Measurements from ENCODE around the gene NOC4L.

The NOC4L gene

DNA sequence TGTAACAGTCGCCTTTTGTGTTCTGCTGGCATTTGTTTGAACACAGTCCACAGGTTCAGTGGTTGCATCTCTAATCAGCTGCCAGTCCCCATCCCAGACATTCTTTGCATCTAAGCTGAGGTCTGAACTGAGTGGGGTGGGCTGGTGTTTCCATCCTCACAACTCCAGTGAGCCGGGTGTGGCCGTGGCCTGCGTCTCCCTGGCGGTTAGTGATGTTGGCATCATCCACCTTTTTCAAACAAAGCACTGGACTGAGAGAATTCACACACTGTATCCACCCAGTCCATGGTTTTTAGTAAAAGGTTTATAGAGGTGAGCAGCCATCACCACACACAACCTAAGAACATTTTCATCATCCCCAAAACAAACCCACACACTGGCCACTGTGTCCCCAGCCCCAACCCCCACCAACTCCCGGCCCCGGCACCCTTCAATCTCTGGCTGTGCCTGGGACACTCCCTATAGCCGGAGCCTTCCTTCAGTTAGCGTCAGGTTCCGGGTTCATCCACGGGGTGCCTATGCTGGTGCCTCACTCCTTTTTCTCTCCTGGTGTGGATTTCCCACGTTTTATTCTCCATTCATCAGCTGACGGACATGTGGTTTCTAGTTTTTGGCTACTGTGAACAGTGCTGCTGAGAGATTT lies 6.7 kb upstream of the NOC4L start:
- DNase-seq (ENCODE audit: extremely low spot score), result no peak
- TF ChIP-seq FOXM1 (IDR thresholded peaks at IDR 0.05; ENCODE audit: borderline replicate concordance) (no peak), L3MBTL2 (conservative IDR thresholded peaks at IDR 0.05) (no peak), FOXK2 (IDR thresholded peaks at IDR 0.05) (no peak), FOXA1 (IDR thresholded peaks at IDR 0.05) (no peak), NFRKB (IDR thresholded peaks at IDR 0.05) (no peak), HDGF (IDR thresholded peaks at IDR 0.05; ENCODE audit: borderline replicate concordance) (no peak), ZNF384 (IDR thresholded peaks at IDR 0.05) (no peak), CTBP1 (IDR thresholded peaks at IDR 0.05; ENCODE audit: borderline replicate concordance) (no peak), SP1 (IDR thresholded peaks at IDR 0.05) (no peak), TARDBP (IDR thresholded peaks at IDR 0.05) (no peak), LEF1 (IDR thresholded peaks at IDR 0.05; ENCODE audit: borderline replicate concordance) (no peak), SUZ12 (IDR thresholded peaks at IDR 0.05) (no peak), ELF4 (IDR thresholded peaks at IDR 0.05) (no peak), ARNT (IDR thresholded peaks at IDR 0.05) (no peak), BHLHE40 (IDR thresholded peaks at IDR 0.05; ENCODE audit: borderline replicate concordance) (no peak)
- TF ChIP-seq, protein P1, sequence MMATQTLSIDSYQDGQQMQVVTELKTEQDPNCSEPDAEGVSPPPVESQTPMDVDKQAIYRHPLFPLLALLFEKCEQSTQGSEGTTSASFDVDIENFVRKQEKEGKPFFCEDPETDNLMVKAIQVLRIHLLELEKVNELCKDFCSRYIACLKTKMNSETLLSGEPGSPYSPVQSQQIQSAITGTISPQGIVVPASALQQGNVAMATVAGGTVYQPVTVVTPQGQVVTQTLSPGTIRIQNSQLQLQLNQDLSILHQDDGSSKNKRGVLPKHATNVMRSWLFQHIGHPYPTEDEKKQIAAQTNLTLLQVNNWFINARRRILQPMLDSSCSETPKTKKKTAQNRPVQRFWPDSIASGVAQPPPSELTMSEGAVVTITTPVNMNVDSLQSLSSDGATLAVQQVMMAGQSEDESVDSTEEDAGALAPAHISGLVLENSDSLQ (IDR thresholded peaks at IDR 0.05), result no peak
- CTCF ChIA-PET, result no interaction called here
- POLR2A ChIA-PET, result no interaction called here

- ChIA-PET CTCF (no interaction called here), POLR2A (no interaction called here)
- DNase-seq (ENCODE audit: extremely low spot score), result no peak
- TF ChIP-seq NFRKB (IDR thresholded peaks at IDR 0.05) (no peak), ARNT (IDR thresholded peaks at IDR 0.05) (no peak), SUZ12 (IDR thresholded peaks at IDR 0.05) (no peak), ELF4 (IDR thresholded peaks at IDR 0.05) (no peak), LEF1 (IDR thresholded peaks at IDR 0.05; ENCODE audit: borderline replicate concordance) (no peak), FOXM1 (IDR thresholded peaks at IDR 0.05; ENCODE audit: borderline replicate concordance) (no peak), ZNF384 (IDR thresholded peaks at IDR 0.05) (no peak), FOXK2 (IDR thresholded peaks at IDR 0.05) (no peak), FOXA1 (IDR thresholded peaks at IDR 0.05) (no peak), TARDBP (IDR thresholded peaks at IDR 0.05) (no peak), BHLHE40 (IDR thresholded peaks at IDR 0.05; ENCODE audit: borderline replicate concordance) (no peak), HDGF (IDR thresholded peaks at IDR 0.05; ENCODE audit: borderline replicate concordance) (no peak), CTBP1 (IDR thresholded peaks at IDR 0.05; ENCODE audit: borderline replicate concordance) (no peak), L3MBTL2 (conservative IDR thresholded peaks at IDR 0.05) (no peak)
- TF ChIP-seq, protein P1 (IDR thresholded peaks at IDR 0.05), result no peak
These were observed 5.1 kb upstream of the NOC4L start for GRCh38 chr12:132138941-132139871.

GRCh38 chr12:132139912-132140311 lies 4.3 kb upstream of the NOC4L start:
- TF ChIP-seq FOXK2 (IDR thresholded peaks at IDR 0.05) (no peak), L3MBTL2 (conservative IDR thresholded peaks at IDR 0.05) (no peak), BHLHE40 (IDR thresholded peaks at IDR 0.05; ENCODE audit: borderline replicate concordance) (no peak), NFRKB (IDR thresholded peaks at IDR 0.05) (no peak), SUZ12 (IDR thresholded peaks at IDR 0.05) (no peak), ZNF384 (IDR thresholded peaks at IDR 0.05) (no peak), SP1 (IDR thresholded peaks at IDR 0.05) (no peak), CTBP1 (IDR thresholded peaks at IDR 0.05; ENCODE audit: borderline replicate concordance) (no peak), ARNT (IDR thresholded peaks at IDR 0.05) (no peak), HDGF (IDR thresholded peaks at IDR 0.05; ENCODE audit: borderline replicate concordance) (no peak), TARDBP (IDR thresholded peaks at IDR 0.05) (no peak), FOXA1 (IDR thresholded peaks at IDR 0.05) (no peak)
- TF ChIP-seq, protein P1 (IDR thresholded peaks at IDR 0.05), result no peak
- DNase-seq (ENCODE audit: extremely low spot score), result no peak
- ChIA-PET CTCF (no interaction called here), POLR2A (no interaction called here)

DNA sequence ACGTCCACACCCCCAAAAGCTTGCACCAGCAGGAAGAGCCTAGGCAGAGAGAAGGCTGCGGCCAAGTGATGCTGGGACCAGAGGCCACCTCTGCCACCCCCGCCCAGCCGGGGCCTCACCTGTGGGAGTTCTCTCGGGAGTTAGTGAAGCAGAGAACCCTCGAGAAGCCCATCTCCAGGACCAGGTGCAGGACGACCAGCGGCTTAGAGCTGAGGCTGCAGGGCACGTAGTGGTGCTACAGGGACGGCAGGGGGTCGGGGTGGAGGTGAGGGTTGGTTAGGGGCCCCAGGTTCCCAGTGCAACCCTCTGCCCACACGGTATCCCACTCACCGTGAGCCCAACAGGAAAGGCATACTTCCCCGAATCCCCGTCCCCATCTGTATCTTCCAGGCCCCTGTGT lies 3.8 kb upstream of the NOC4L start:
- ChIA-PET CTCF (no interaction called here), POLR2A (no interaction called here)
- no peak for DNase-seq (ENCODE audit: extremely low spot score)
- no peak for TF ChIP-seq ELF4 (IDR thresholded peaks at IDR 0.05)
- TF ChIP-seq HDGF (IDR thresholded peaks at IDR 0.05; ENCODE audit: borderline replicate concordance), result no peak
- no peak for TF ChIP-seq FOXA1 (IDR thresholded peaks at IDR 0.05)
- TF ChIP-seq, protein P1 (IDR thresholded peaks at IDR 0.05), result no peak
- TF ChIP-seq ARNT (IDR thresholded peaks at IDR 0.05), result no peak
- no peak for TF ChIP-seq TARDBP (IDR thresholded peaks at IDR 0.05)
- TF ChIP-seq LEF1 (IDR thresholded peaks at IDR 0.05; ENCODE audit: borderline replicate concordance), result no peak
- TF ChIP-seq BHLHE40 (IDR thresholded peaks at IDR 0.05; ENCODE audit: borderline replicate concordance), result no peak
- no peak for TF ChIP-seq ZNF384 (IDR thresholded peaks at IDR 0.05)
- no peak for TF ChIP-seq SP1 (IDR thresholded peaks at IDR 0.05)
